B cell (primary cell): Measurements from ENCODE around the gene ANKRD13D. TPM values are rescaled to one million over a fixed set of nuclear protein-coding genes. Genes with fewer than 3 reads are reported as not detected.

Source experiments
- ATAC-seq: fragments of 200-7000 bp; cut with Tn5 transposase; one replicate; pipeline ENCODE4 v1.10.0; 2021; ENCODE audit warnings: low read depth, mild to moderate bottlenecking, moderate number of reproducible peaks, moderate library complexity
- CTCF ChIA-PET: fragments of 350-600 bp; sonication (Branson Sonifier 250); formaldehyde crosslinking; loops from one replicate; lab custom pipeline; 2021; ENCODE audit warnings: antibody characterized with exemption, inconsistent platforms; lab: Charles Lee
- POLR2A ChIA-PET: fragments of 350-600 bp; sonication (Branson Sonifier 250); formaldehyde crosslinking; loops from one replicate; lab custom pipeline; 2021; ENCODE audit warnings: antibody characterized with exemption; lab: Charles Lee
- DNase-seq: peaks from one replicate; pipeline ENCODE4 v3.0.0; 2013
- H2AFZ ChIP-seq: 2 replicates; pipeline ENCODE4 v1.6.1; 2012; ENCODE audit warnings: mild to moderate bottlenecking, low read depth, low read length; ENCODE audit not compliant: insufficient read depth, poor library complexity, severe bottlenecking
- H3K27ac ChIP-seq, 2 donors: 1 replicate in 1 of 2; 2 replicates in 1 of 2; pipeline ENCODE4 v1.5.1; 2012 to 2013; ENCODE audit warnings: low read length in 2 of 2, mild to moderate bottlenecking in 2 of 2, moderate library complexity in 1 of 2
- H3K27me3 ChIP-seq, 4 experiments: fragments of 200-600 bp in 1 of 4; sonication (generic) in 1 of 4; replicated peaks in 1 of 4; 1 replicate in 2 of 4; 2 replicates in 2 of 4; pipeline versions ENCODE4 v1.6.1 to v1.7.0; 2013 to 2016; ENCODE audit warnings: low read length in 3 of 4, mild to moderate bottlenecking in 2 of 4, mixed read lengths in 1 of 4, moderate library complexity in 1 of 4; ENCODE audit not compliant: insufficient read depth in 4 of 4, control insufficient read depth in 3 of 4; ENCODE audit errors: control extremely low read depth in 1 of 4
- H3K36me3 ChIP-seq, 2 experiments: replicated peaks in 1 of 2; 1 replicate in 1 of 2; 2 replicates in 1 of 2; pipeline versions ENCODE4 v1.6.1 to v1.7.1; 2013; ENCODE audit warnings: low read length in 1 of 2; ENCODE audit not compliant: insufficient read depth in 2 of 2, control insufficient read depth in 1 of 2; ENCODE audit errors: control extremely low read depth in 1 of 2, extremely low read depth in 1 of 2
- H3K4me1 ChIP-seq, 2 donors: fragments of 200-600 bp in 1 of 2; sonication (generic) in 1 of 2; 1 replicate in 1 of 2; 2 replicates in 1 of 2; pipeline versions ENCODE4 v1.5.1 to v1.6.1; 2013 to 2017; ENCODE audit warnings: low read length in 2 of 2; ENCODE audit not compliant: control insufficient read depth in 2 of 2, insufficient read depth in 2 of 2
- H3K4me2 ChIP-seq: replicated peaks from 2 replicates; pipeline ENCODE3; 2012; ENCODE audit warnings: mild to moderate bottlenecking, low read depth, low read length; ENCODE audit not compliant: poor library complexity, severe bottlenecking
- H3K4me3 ChIP-seq, 5 experiments: fragments of 200-600 bp in 1 of 5; sonication (generic) in 1 of 5; 1 replicate in 3 of 5; 2 replicates in 2 of 5; pipeline versions ENCODE4 v1.5.1 to v1.7.0; 2011 to 2016; ENCODE audit warnings: low read length in 4 of 5, mild to moderate bottlenecking in 4 of 5, low read depth in 2 of 5, control low read depth in 1 of 5, moderate library complexity in 1 of 5; ENCODE audit not compliant: insufficient read depth in 1 of 5; ENCODE audit errors: control extremely low read depth in 1 of 5, extremely low read depth in 1 of 5
- H3K79me2 ChIP-seq: fragments of 200-600 bp; sonication (generic); one replicate; pipeline ENCODE4 v1.6.0; 2016; ENCODE audit warnings: low read length; ENCODE audit not compliant: control insufficient read depth, insufficient read depth
- H3K9ac ChIP-seq: fragments of 200-600 bp; sonication (generic); 2 replicates; pipeline ENCODE4 v1.6.1; 2017; ENCODE audit warnings: mild to moderate bottlenecking, low read length, moderate library complexity
- H3K9me3 ChIP-seq, 3 donors: one replicate each; pipeline versions ENCODE4 v1.6.1 to v1.7.1; 2013; ENCODE audit warnings: low read length in 2 of 3; ENCODE audit not compliant: control insufficient read depth in 2 of 3, insufficient read depth in 1 of 3; ENCODE audit errors: control extremely low read depth in 1 of 3
- H4K20me1 ChIP-seq: 2 replicates; pipeline ENCODE4 v1.6.0; 2012; ENCODE audit warnings: mild to moderate bottlenecking, low read length; ENCODE audit not compliant: insufficient read depth, control insufficient read depth, poor library complexity, severe bottlenecking
- H3K27ac Mint-ChIP-seq: one replicate; pipeline ENCODE4 v1.8.0; 2021; ENCODE audit warnings: mixed read lengths
- H3K27me3 Mint-ChIP-seq: one replicate; pipeline ENCODE4 v1.8.0; 2021; ENCODE audit warnings: mixed read lengths
- H3K4me1 Mint-ChIP-seq: one replicate; pipeline ENCODE4 v1.8.0; 2021; ENCODE audit warnings: mixed read lengths
- H3K4me3 Mint-ChIP-seq: one replicate; pipeline ENCODE4 v1.8.0; 2021; ENCODE audit warnings: mixed read lengths
- H3K9me3 Mint-ChIP-seq: one replicate; pipeline ENCODE4 v1.8.0; 2022; ENCODE audit warnings: mixed read lengths; ENCODE audit not compliant: insufficient read depth
- CTCF ChIP-seq: fragments of 200-600 bp; IDR thresholded peaks from one replicate; pipeline ENCODE4 v1.8.0; 2022; ENCODE audit warnings: antibody characterized with exemption, mild to moderate bottlenecking
- EZH2 ChIP-seq: IDR thresholded peaks from 2 replicates; pipeline ENCODE4 v1.6.1; 2012; ENCODE audit warnings: borderline replicate concordance, low read depth, mild to moderate bottlenecking, moderate library complexity, low read length; ENCODE audit not compliant: insufficient read depth, poor library complexity, severe bottlenecking
- WGBS: methylation state at CpG from one replicate; pipeline ENCODE4 v1.1.5; 2013; ENCODE audit warnings: missing lambda C conversion rate; ENCODE audit not compliant: insufficient coverage; 5-methylcytosine and 5-hydroxymethylcytosine counted together
- intact Hi-C: fragments of 100-400 bp; cut with micrococcal nuclease; formaldehyde crosslinking; loops from one replicate; pipeline ENCODE4 v1.10.0; 2022
- polyA plus RNA-seq: library from polyadenylated mRNA; depleted of rRNA; stranded (reverse); fragments of >200 nt; gene quantifications from 2 replicates; pipeline ENCODE4 v1.2.3, GENCODE V29; 2012
- total RNA-seq, 2 donors: library from RNA; stranded (reverse); fragments of 120-200 nt in 1 of 2; gene quantifications; 1 replicate in 1 of 2; 2 replicates in 1 of 2; pipeline versions ENCODE4 v1.2.3 to v1.2.4, GENCODE V29; 2013 to 2022

The ANKRD13D gene
- total and polyA plus RNA-seq, 2 donors (not counting 1 experiment from before 2014, with no cell fraction given): 189 to 252 TPM

- intact Hi-C loops: no loop called here
- Histone ChIP-seq H3K27ac (peak overlapping the region; percentile 73 to 82), H3K9me3 (no peaks in the 10 kb centered on the region), H3K4me2 (peak overlapping the region; percentile 92), H3K79me2 (peaks cover 96% of the 10 kb centered on the region), H3K4me3 (peak overlapping the region; percentile 0 to 89 (median 80)), H3K36me3 (peaks cover 0 to 74% of the 10 kb centered on the region in 2 experiments), H3K9ac (peak overlapping the region; percentile 95), H3K27me3 (no peaks in the 10 kb centered on the region), H4K20me1 (peaks cover 90% of the 10 kb centered on the region), H3K4me1 (peaks cover 86 to 88% of the 10 kb centered on the region in 2 donors), H2AFZ (no peak overlapping the region)
- Mint-ChIP-seq H3K27ac (peak overlapping the region; percentile 98), H3K9me3 (no peaks in the 10 kb centered on the region), H3K4me3 (peak overlapping the region; percentile 98), H3K4me1 (peaks cover 86% of the 10 kb centered on the region), H3K27me3 (no peaks in the 10 kb centered on the region)
- DNase-seq (no peak), ATAC-seq (no peak)
- ChIA-PET POLR2A (interaction anchor here (0.6 to 7.8 kb wide), 7 partner anchors 11 to 379 kb away, joined by 3 to 131 read pairs (median 6); partner anchors contain the start of genes ACY3, ANKRD13D and RAD9A), CTCF (interaction anchor here (1.0 to 4.6 kb wide), 11 partner anchors 9 to 234 kb away, joined by 3 to 24 read pairs (median 5); partner anchors contain the start of genes ANKRD13D and PITPNM1)
- no peak for TF ChIP-seq EZH2
- no peak for TF ChIP-seq CTCF
- 0% methylated on average over 3 of the region's 5 CpGs for WGBS
These were observed 17.9 kb upstream of the ANKRD13D start for GRCh38 chr11:67271205-67271540.

GRCh38 chr11:67271541-67272284, 17.4 kb upstream of the ANKRD13D start:
- H3K9me3 ChIP-seq: no peaks in the 10 kb centered on the region
- H3K4me3 ChIP-seq: peak overlapping the region in 4 of 5 experiments; percentile 0 to 89 (median 82)
- intact Hi-C loops: no loop called here
- ChIA-PET CTCF (interaction anchor here (1.1 to 4.6 kb wide), 11 partner anchors 9 to 234 kb away, joined by 3 to 24 read pairs (median 5); partner anchors contain the start of genes ANKRD13D and PITPNM1), POLR2A (interaction anchor here (0.6 to 7.8 kb wide), 8 partner anchors 11 to 379 kb away, joined by 3 to 131 read pairs (median 7); partner anchors contain the start of genes ACY3, ANKRD13D, POLD4 and RAD9A)
- H3K9ac ChIP-seq: peak overlapping the region; percentile 95
- peak; percentile 29 for ATAC-seq
- H3K4me1 Mint-ChIP-seq: peaks cover 92% of the 10 kb centered on the region
- TF ChIP-seq CTCF (no peak), EZH2 (no peak)
- peaks cover 91% of the 10 kb centered on the region for H4K20me1 ChIP-seq
- peak overlapping the region; percentile 73 to 82 for H3K27ac ChIP-seq
- H3K27me3 Mint-ChIP-seq: no peaks in the 10 kb centered on the region
- no peaks in the 10 kb centered on the region for H3K9me3 Mint-ChIP-seq
- H3K27ac Mint-ChIP-seq: peak overlapping the region; percentile 98
- peaks cover 91 to 93% of the 10 kb centered on the region in 2 donors for H3K4me1 ChIP-seq
- no peaks in the 10 kb centered on the region for H3K27me3 ChIP-seq
- peak overlapping the region; percentile 92 for H3K4me2 ChIP-seq
- peaks cover 100% of the 10 kb centered on the region for H3K79me2 ChIP-seq
- H3K36me3 ChIP-seq: peaks cover 0 to 78% of the 10 kb centered on the region in 2 experiments
- H2AFZ ChIP-seq: no peak overlapping the region
- 3% methylated on average over 19 of the region's 19 CpGs for WGBS
- peak overlapping the region; percentile 98 for H3K4me3 Mint-ChIP-seq
- peak; percentile 65 for DNase-seq
